ENCODE results near the gene ITPR3. TPM values are rescaled to one million over a fixed set of nuclear protein-coding genes. Genes with fewer than 3 reads are reported as not detected.

ITPR3 gene
- total RNA-seq, 1 donor from 2014 or later = 17.8 TPM

Other genes starting within 250 kb of the ITPR3 start
- gene KIFC1, start 229.5 kb upstream of the ITPR3 start, total RNA-seq = 9.9 and 16.7 TPM in 2 replicates
- gene PHF1, start 210.3 kb upstream of the ITPR3 start, total RNA-seq = 6.5 and 13.4 TPM in 2 replicates
- gene CUTA, start 203.2 kb upstream of the ITPR3 start, total RNA-seq = 43.8 and 72.3 TPM in 2 replicates
- 1.4 and 2.8 TPM in 2 replicates for gene SYNGAP1, start 201.3 kb upstream of the ITPR3 start, total RNA-seq
- 3.9 and 6.7 TPM in 2 replicates for gene ZBTB9, start 166.7 kb upstream of the ITPR3 start, total RNA-seq
- 21.2 and 22.7 TPM in 2 replicates for gene BAK1, start 41.0 kb upstream of the ITPR3 start, total RNA-seq
- gene UQCC2, start 90.4 kb downstream of the ITPR3 start, total RNA-seq = 9.9 and 21.2 TPM in 2 replicates
- gene IP6K3, start 125.6 kb downstream of the ITPR3 start, total RNA-seq = not detected in 2 replicates
- 24.6 and 36.3 TPM in 2 replicates for gene LEMD2, start 167.8 kb downstream of the ITPR3 start, total RNA-seq
- gene MLN, start 182.7 kb downstream of the ITPR3 start, total RNA-seq = not detected in 2 replicates